Mucosa of descending colon (tissue), 3 donors: ENCODE results near the gene RNF17. TPM values are rescaled to one million over a fixed set of nuclear protein-coding genes. Genes with fewer than 3 reads are reported as not detected.

Experiments
- ATAC-seq: fragments of 200-7000 bp; cut with Tn5 transposase; one replicate; pipeline ENCODE4 v1.9.1; 2020; ENCODE audit warnings: mild to moderate bottlenecking, moderate library complexity
- DNase-seq, 3 donors: peaks; one replicate each; pipeline ENCODE4 v3.0.0-alpha.2; 2020
- H3K36me3 ChIP-seq: fragments of 200-600 bp; one replicate; pipeline ENCODE4 v1.8.0; 2021; ENCODE audit warnings: low read depth, mild to moderate bottlenecking
- H3K4me1 ChIP-seq: fragments of 200-600 bp; one replicate; pipeline ENCODE4 v1.8.0; 2021; ENCODE audit warnings: low read depth, mild to moderate bottlenecking
- H3K4me3 ChIP-seq: fragments of 200-600 bp; one replicate; pipeline ENCODE4 v1.8.0; 2021; ENCODE audit warnings: mild to moderate bottlenecking
- H3K9me3 ChIP-seq: fragments of 200-600 bp; one replicate; pipeline ENCODE4 v1.8.0; 2021; ENCODE audit warnings: mild to moderate bottlenecking
- intact Hi-C, 2 donors: fragments of 100-400 bp; cut with DNase I in 1 of 2; cut with micrococcal nuclease in 1 of 2; formaldehyde crosslinking; loops; one replicate each; pipeline versions ENCODE4 v1.11.0 to v1.11.1; 2022; cut with DNase I, micrococcal nuclease
- total RNA-seq, 3 donors: library from RNA; stranded (reverse); fragmentation: NEBNext Ultra II Directional in 2 of 3; extraction: Animal tissue kit (Norgen Biotek cat#: 25700) in 2 of 3; gene quantifications; one replicate each; pipeline versions ENCODE4 v1.2.1 to v1.2.4, GENCODE V29; 2021 to 2023
- TF ChIP-seq, protein P1 (sequence below): fragments of 200-600 bp; IDR thresholded peaks from one replicate; pipeline ENCODE4 v1.8.0; 2022; ENCODE audit warnings: antibody characterized with exemption, mild to moderate bottlenecking
- donor health status: DM: no; HTN: no; CAD: no; lungs with moderate emphysema.
- donor health status: DM: no; HTN: no; CAD: no.
- donor health status: DM: no; HTN: yes; CAD: no.

RNF17 gene
- total RNA-seq, 3 donors from 2014 or later: not detected

DNA sequence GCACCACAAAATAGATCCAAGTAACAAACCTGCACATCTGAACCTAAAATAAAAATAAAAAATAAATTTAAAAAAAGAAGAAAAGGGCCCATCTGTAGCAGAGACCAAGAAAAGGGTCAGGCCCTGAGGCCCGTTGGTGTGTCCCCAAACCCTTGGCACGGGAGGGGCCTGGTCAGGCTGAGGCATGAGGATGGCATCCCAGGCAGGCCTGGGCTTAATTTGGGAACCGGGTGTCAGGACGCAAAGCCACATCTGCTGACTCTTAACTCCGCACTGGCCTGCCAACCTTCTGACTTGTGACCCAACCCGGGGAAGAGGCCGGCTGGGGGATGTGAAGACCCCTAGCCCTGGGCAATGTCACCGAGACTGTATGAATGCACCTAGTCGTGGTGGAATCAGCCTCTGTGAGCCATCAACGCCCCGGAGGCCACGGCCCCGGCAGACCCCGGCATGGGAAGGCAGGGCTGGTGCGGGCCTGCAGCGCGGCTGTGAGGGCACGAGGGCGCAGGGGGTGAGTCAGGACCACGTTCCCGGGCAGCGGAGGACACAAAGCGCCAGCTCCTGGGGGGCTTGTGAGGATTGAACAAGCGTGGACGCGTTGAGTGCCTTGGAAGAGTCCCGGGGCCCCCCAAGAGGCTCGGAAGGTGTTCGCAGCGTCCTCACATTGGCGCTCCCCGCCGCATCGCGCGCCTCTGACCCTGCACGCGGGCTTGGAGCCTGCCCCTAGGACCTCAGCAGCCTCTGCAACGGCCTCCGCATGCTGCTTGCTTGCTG, 45.6 kb upstream of the RNF17 start:
- Histone ChIP-seq H3K36me3 (no peaks in the 10 kb centered on the region), H3K4me1 (no peaks in the 10 kb centered on the region), H3K4me3 (no peak overlapping the region), H3K9me3 (no peaks in the 10 kb centered on the region)
- DNase-seq (no peak), ATAC-seq (no peak)
- intact Hi-C loops: no loop called here
- TF ChIP-seq, protein P1, sequence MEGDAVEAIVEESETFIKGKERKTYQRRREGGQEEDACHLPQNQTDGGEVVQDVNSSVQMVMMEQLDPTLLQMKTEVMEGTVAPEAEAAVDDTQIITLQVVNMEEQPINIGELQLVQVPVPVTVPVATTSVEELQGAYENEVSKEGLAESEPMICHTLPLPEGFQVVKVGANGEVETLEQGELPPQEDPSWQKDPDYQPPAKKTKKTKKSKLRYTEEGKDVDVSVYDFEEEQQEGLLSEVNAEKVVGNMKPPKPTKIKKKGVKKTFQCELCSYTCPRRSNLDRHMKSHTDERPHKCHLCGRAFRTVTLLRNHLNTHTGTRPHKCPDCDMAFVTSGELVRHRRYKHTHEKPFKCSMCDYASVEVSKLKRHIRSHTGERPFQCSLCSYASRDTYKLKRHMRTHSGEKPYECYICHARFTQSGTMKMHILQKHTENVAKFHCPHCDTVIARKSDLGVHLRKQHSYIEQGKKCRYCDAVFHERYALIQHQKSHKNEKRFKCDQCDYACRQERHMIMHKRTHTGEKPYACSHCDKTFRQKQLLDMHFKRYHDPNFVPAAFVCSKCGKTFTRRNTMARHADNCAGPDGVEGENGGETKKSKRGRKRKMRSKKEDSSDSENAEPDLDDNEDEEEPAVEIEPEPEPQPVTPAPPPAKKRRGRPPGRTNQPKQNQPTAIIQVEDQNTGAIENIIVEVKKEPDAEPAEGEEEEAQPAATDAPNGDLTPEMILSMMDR: no peak

DNA sequence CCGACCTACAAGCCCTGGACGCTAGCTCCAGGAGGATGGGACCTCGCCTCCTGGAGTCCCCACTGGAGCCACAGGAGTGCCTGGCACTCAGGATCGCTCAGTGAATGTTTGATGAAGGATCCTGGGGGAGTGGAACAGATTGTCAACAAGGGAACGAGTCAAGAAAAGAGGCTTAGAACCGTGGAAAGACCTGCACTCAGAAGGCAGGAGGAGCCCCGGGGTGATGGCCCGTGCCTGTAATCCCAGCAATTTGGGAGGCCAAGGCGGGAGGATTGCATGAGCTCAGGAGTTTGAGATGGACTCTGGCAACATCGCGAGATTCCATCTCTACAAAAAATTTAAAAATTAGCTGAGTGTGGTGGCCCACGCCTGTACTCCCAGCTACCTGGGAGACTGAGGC, 44.8 kb upstream of the RNF17 start:
- H3K4me1 ChIP-seq: no peaks in the 10 kb centered on the region
- intact Hi-C loops: no loop called here
- TF ChIP-seq, protein P1: no peak
- no peaks in the 10 kb centered on the region for H3K9me3 ChIP-seq
- no peak overlapping the region for H3K4me3 ChIP-seq
- H3K36me3 ChIP-seq: no peaks in the 10 kb centered on the region
- ATAC-seq: no peak
- no peak for DNase-seq

DNA sequence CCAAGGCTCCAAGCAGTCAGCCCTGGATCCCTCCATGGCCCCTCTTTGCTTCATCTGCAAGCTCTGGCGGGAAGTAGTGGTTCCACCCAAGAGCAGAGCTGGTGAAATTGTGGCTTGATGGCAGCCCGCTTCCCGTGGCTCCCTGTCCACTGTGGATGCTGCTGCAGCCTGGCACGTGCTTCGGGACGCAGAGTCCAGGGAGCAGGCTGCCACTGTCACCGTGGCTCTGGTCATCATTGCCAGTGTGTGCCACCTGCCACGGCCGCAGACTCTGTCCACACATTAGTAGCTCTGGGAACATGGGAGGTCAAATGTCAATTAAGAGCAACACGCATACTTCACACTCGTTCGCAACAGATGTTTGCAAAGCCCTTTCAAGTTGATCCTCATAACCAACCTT, 40.8 kb upstream of the RNF17 start:
- no peak for ATAC-seq

DNA sequence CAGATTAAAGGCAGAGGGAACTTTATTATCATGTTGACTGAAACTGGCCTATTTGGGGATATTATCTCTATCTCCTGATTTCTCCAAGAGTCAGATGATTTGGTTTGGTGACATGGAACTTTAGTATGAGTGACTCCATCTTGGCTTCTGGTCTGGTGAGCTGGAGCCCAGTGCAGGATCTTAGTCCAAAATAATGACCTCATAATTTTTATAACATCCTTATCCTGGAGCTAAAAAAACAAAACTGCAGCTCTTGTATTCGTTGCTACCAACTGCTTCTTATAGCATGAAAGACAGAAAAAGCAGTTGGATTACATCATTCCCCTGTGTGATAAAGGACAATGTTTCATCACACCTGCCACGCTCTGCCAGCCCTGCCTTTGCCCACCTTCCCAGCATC, 39.3 kb upstream of the RNF17 start:
- no peak for ATAC-seq
- DNase-seq: no peak
- intact Hi-C loops: no loop called here
- no peaks in the 10 kb centered on the region for H3K4me1 ChIP-seq
- H3K4me3 ChIP-seq: no peak overlapping the region
- no peaks in the 10 kb centered on the region for H3K36me3 ChIP-seq
- TF ChIP-seq, protein P1: no peak
- no peaks in the 10 kb centered on the region for H3K9me3 ChIP-seq

More for the DNA sequence above, 40.8 kb upstream of the RNF17 start:
- H3K4me1 ChIP-seq: no peaks in the 10 kb centered on the region
- TF ChIP-seq, protein P1: no peak
- no peaks in the 10 kb centered on the region for H3K36me3 ChIP-seq
- DNase-seq: no peak
- H3K9me3 ChIP-seq: no peaks in the 10 kb centered on the region
- H3K4me3 ChIP-seq: no peak overlapping the region
- intact Hi-C loops: no loop called here

GRCh38 chr13:24725379-24725778, 38.6 kb upstream of the RNF17 start:
- H3K9me3 ChIP-seq: no peaks in the 10 kb centered on the region
- intact Hi-C loops: no loop called here
- TF ChIP-seq, protein P1: no peak
- DNase-seq (no peak), ATAC-seq (no peak)
- no peak overlapping the region for H3K4me3 ChIP-seq
- H3K36me3 ChIP-seq: no peaks in the 10 kb centered on the region
- H3K4me1 ChIP-seq: no peaks in the 10 kb centered on the region
